HG03565 (cell line): ENCODE measurements around the gene ITPKB.
"Not testable (repeated sequence)": the region's sequence is repeated elsewhere in the genome, so short reads cannot be mapped to it uniquely, and the experiment has no call there.

Experiments used
- ATAC-seq: cut with Tn5 transposase; IDR thresholded peaks from one replicate; pipeline ENCODE4 v1.9.1; 2021; ENCODE audit warnings: mild to moderate bottlenecking, moderate library complexity; ENCODE audit not compliant: unreplicated experiment

The ITPKB gene

DNA sequence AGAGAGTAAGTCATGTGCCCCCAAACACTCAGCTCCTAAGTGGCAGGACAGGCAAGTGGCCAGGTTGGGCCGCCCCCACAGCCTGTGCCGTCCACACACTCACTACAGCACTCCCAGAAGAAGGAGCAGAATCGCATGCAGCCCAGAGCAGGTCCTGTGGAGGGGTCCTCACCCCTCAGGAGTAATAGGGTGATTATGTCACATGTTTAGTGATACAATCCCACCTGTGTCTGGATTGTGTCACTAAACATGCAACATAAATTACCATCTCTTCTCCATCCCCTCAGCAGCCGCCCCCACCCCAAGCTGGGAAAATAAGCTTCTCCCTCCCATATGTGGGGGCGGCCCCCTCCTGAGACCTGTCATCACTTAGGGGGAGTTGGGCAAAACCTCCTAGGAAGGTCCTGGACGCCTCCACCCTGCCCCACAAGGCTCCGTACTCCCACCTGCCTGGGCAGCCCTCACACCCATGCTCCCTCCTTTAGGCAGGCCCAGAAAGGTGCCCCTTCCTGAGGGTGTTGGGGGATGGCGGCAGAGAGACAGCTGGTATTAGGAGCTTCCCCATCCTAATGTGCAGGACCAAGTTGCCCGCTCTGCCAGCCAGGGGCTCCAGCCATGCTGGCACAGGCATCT, 133.6 kb downstream of the ITPKB start:
- no peak for ATAC-seq

DNA sequence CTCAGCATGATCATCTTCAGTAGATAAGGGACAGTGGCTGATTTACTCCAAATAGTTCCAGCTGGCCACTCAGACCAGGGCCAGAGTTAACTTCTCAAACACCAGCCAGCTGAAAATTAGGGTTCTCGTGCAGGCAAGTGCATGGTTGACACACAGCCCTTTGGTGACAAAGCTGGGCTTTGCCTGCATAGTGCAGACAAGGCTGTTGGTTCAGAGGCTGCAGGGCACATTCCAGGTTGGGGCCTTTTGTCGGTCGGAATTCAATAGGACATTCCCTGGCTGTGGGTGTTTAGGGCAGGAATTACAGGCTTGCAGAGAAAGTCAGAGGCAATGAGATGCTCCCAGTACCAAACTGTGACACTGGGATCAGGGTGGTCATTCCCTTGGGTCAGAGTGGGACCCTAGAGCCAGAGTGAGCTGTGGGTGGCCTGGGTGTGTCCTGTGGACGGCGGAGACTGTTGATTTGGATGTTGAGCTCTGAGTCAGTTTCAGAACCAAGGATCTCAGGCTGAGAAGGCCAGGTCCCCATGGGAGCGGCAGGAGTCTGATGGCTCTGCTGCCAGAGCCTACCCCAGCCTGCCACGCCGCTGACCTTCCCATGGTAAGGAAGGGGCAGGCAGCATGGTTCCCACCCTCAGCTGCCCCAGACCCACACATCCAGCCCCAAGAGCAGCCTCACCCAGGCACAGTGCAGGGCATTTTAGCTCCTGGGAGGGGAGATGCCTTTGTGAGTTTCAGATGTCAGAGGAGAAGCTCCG, 134.3 kb downstream of the ITPKB start:
- ATAC-seq, result no peak

GRCh38 chr1:226603858-226604559, 135.1 kb downstream of the ITPKB start:
- ATAC-seq, result no peak

DNA sequence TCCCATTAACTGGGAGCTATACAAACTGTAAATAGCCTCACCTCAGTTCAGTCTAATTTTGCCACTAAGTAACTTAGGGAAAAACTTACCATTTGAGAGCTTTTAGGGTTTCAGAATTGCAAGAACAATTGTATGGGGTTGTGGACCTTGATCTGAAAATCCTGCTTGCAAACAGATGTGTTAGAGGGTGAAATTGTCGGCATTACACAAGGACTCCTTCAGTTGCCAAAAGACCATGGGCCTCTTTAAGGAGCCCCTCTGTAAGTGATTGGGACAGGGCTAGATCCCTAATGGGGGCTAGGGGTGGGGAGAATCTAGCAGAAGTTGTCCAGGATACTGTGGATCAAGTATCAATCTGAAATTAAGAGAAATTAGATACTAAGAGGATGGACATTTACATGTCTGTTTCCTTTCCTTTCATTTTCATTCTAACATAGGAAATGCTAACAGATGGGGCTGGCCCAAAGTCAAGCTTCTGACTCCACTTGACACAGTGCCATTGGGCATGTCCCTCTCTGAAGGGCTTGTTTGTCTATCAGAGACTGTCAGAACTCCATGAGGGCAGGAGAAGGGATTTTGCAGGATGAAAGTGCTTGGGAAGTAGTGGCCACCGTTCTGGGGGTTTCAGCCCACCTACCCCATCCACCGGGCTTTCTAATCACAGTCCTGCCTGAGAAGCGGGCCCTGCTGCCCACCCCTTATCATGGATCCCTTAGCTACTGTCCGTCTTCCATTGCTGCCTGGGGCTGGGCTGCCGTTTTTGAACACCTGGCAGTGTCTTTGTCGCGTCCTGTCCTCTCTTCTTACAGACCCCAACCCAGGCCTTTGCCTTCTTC, 135.8 kb downstream of the ITPKB start:
- no peak for ATAC-seq

GRCh38 chr1:226602186-226603021, 136.7 kb downstream of the ITPKB start:
- no peak for ATAC-seq

DNA sequence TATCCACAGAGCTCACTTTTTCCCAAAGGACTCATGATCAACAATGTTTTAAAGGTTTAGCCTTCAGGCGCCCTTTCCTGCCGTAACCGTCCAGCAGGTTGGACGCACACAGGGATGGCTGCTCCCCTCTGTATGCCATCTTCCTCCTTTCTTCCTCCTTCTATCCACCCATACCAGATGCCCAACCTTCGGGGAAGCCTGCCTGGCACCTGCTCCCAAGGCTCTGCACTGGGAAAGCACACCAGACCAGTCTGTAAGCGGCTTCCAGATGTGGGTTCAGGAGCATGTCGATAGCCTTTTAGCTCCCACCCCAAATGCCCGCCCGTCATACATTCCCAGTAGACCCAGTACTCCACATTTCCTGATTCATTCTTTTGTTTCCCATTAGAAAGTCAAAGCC, 137.6 kb downstream of the ITPKB start:
- no peak for ATAC-seq

DNA sequence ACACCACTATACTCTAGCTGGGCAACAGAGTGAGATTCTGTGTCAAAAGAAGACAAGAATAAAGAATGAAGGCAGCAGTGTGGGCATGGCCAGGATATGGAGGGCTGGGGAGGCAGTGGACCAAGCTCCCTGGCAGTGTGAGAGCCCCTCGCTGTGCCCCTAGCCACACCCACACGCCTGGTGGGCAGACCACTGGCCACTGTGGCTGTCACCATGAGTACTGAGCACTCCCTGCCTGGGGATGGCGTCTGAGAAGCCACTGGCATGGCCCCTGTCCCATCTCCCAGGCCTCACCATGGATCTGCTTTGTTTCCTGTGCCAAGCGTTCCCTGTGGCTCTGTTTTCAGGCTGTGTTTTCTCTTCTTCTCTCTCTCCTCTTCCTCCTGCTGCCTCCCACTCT, 138.8 kb downstream of the ITPKB start:
- no peak for ATAC-seq

DNA sequence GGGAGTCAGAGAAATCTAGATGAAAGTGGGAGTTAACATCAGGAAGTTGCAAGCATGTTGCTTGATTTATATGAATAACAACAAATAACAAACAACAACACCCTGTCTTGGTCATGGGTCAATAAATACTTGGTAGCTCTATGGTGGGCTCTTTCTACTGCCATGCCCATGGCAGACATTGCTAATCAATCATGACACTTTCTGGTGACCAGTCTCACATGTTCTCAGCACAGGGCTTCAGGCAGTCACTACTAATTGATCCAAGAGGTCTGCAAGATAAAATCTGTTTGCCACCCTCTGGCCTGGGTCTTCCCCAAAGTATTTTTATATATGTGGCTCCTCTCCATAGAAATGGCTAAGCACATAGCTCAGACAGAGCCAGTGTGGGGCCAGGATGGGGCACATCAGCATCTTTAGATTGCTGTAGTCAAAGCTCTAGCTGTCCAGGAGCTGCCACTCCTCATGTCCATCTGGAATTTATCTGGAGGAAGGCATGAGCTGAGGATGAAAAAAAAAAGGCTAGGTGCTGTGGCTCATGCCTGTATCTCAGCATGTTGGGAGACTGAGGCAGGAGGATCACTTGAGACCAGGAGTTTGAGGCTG, 139.3 kb downstream of the ITPKB start:
- no peak for ATAC-seq

DNA sequence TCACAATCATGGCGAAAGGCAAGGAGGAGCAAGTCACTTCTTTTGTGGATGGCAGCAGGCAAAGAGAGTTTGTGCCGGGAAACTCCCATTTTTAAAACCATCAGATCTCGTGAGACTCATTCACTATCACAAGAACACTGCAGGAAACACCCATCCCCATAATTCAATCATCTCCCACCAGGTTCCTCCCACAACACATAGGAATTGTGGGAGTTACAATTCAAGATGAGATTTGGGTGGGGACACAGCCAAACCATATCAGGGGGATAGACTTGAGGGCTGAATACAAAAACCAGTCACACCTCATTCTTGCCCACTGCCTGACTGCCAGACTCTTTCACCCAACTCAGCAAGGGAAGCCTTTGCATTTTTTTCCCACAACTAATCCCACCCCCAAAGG, 140.1 kb downstream of the ITPKB start:
- not testable (repeated sequence) for ATAC-seq

GRCh38 chr1:226598455-226598849, 140.6 kb downstream of the ITPKB start:
- no peak for ATAC-seq

- ATAC-seq, result no peak
These were observed 141.2 kb downstream of the ITPKB start for GRCh38 chr1:226597616-226598454.

GRCh38 chr1:226596531-226597165, 142.4 kb downstream of the ITPKB start:
- no peak for ATAC-seq

GRCh38 chr1:226593541-226593940, 145.5 kb downstream of the ITPKB start:
- ATAC-seq, result no peak

DNA sequence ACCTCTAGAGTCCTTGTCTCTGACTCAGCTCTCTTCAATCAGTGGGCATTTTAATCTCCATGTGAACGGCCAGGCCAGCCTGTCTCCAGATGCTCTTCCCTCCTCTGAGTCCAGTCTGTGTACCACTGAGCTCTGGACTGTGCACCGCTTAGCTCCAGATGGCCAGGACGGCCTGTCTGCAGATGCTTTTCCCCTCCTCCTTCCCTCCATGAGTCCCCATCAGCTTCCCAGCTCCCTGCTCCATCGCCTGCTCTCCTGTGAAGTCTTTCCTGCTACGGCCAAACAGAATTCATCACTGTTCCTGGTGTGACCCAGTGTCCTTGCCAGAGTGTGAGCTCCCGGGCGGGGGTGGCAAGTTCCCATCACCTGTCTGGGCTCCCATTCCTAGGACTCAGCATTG, 148.5 kb downstream of the ITPKB start:
- no peak for ATAC-seq

GRCh38 chr1:226589008-226589733, 149.9 kb downstream of the ITPKB start:
- ATAC-seq, result no peak

DNA sequence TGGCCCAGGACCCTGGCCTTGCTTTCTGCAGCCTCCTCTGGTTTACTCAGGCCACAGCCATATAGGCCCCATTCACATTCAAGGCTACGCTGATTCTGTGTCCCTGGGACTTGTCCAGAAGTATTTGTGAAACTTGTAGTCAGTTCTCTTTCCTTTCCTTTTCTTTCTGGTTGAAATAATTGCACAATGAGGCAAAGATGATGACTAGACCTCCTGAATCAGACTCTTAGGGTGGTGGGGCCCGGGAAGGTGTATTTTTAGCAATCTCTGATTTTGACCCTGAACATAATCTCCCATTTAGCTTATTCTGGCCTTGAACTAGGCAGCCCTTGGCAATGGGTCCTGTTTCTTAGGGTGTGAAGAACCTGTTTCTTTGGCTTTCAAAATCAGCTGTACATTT, 150.6 kb downstream of the ITPKB start:
- no peak for ATAC-seq

- no peak for ATAC-seq
These were observed 152.2 kb downstream of the ITPKB start for GRCh38 chr1:226586650-226587422.
